CD4-positive, alpha-beta T cell (primary cell): ENCODE results near the gene LINGO4. TPM values are rescaled to one million over a fixed set of nuclear protein-coding genes. Genes with fewer than 3 reads are reported as not detected.
A peak's percentile ranks its signal among the peaks of the same experiment; 100 is the strongest.

ENCODE experiments used
- ATAC-seq: fragments of 200-7000 bp; cut with Tn5 transposase; one replicate; pipeline ENCODE4 v1.10.0; 2022; ENCODE audit warnings: mild to moderate bottlenecking; ENCODE audit not compliant: poor library complexity
- CTCF ChIA-PET: fragments of 350-600 bp; sonication (Branson Sonifier 250); formaldehyde crosslinking; loops from one replicate; lab custom pipeline; 2021; ENCODE audit warnings: antibody characterized with exemption, inconsistent platforms; lab: Charles Lee
- POLR2A ChIA-PET: fragments of 350-600 bp; sonication (Branson Sonifier 250); formaldehyde crosslinking; loops from one replicate; lab custom pipeline; 2021; ENCODE audit warnings: antibody characterized with exemption, inconsistent platforms; lab: Charles Lee
- DNase-seq, 14 experiments: peaks; one replicate each; pipeline ENCODE4 v3.0.0-alpha.2; 2013 to 2020; ENCODE audit warnings: mixed read lengths in 2 of 14
- H3K27ac ChIP-seq, 2 donors: one replicate each; pipeline versions ENCODE4 v1.5.1 to v1.7.0; 2013; ENCODE audit warnings: low read length in 2 of 2, low read depth in 1 of 2, mild to moderate bottlenecking in 1 of 2
- H3K27me3 ChIP-seq, 2 experiments: 1 replicate in 1 of 2; 2 replicates in 1 of 2; pipeline versions ENCODE4 v1.6.1 to v1.7.0; 2013; ENCODE audit warnings: low read length in 2 of 2, control low read depth in 1 of 2, mild to moderate bottlenecking in 1 of 2, moderate library complexity in 1 of 2; ENCODE audit not compliant: insufficient read depth in 2 of 2, control insufficient read depth in 1 of 2
- H3K36me3 ChIP-seq: one replicate; pipeline ENCODE4 v1.6.1; 2013; ENCODE audit warnings: low read length, control low read depth; ENCODE audit not compliant: insufficient read depth
- H3K4me1 ChIP-seq: one replicate; pipeline ENCODE4 v1.6.1; 2013; ENCODE audit warnings: low read length, control low read depth; ENCODE audit not compliant: insufficient read depth
- H3K4me3 ChIP-seq: one replicate; pipeline ENCODE4 v1.5.1; 2013; ENCODE audit warnings: mild to moderate bottlenecking, low read length, moderate library complexity
- H3K9me3 ChIP-seq, 2 experiments: 1 replicate in 1 of 2; 2 replicates in 1 of 2; pipeline versions ENCODE4 v1.6.1 to v1.7.0; 2013; ENCODE audit warnings: low read length in 2 of 2, mild to moderate bottlenecking in 2 of 2, control low read depth in 1 of 2, moderate library complexity in 1 of 2; ENCODE audit not compliant: control insufficient read depth in 1 of 2, insufficient read depth in 1 of 2
- H3K27ac Mint-ChIP-seq: one replicate; pipeline ENCODE4 v1.8.0; 2020; ENCODE audit warnings: mixed read lengths
- H3K27me3 Mint-ChIP-seq: one replicate; pipeline ENCODE4 v1.8.0; 2021; ENCODE audit warnings: mixed read lengths
- H3K36me3 Mint-ChIP-seq: one replicate; pipeline ENCODE4 v1.8.0; 2021; ENCODE audit warnings: low read depth, mixed read lengths
- H3K4me1 Mint-ChIP-seq: one replicate; pipeline ENCODE4 v1.8.0; 2021; ENCODE audit warnings: low read depth, mixed read lengths
- H3K4me3 Mint-ChIP-seq: one replicate; pipeline ENCODE4 v1.8.0; 2020; ENCODE audit warnings: mild to moderate bottlenecking, mixed read lengths
- H3K9me3 Mint-ChIP-seq: one replicate; pipeline ENCODE4 v1.8.0; 2020; ENCODE audit warnings: mixed read lengths
- CTCF ChIP-seq: fragments of 200-600 bp; IDR thresholded peaks from one replicate; pipeline ENCODE4 v1.8.0; 2022; ENCODE audit warnings: antibody characterized with exemption, mild to moderate bottlenecking
- intact Hi-C, 2 experiments: fragments of 100-400 bp; cut with DNase I in 1 of 2; cut with micrococcal nuclease in 1 of 2; formaldehyde crosslinking; loops; one replicate each; pipeline versions ENCODE4 v1.15.1 to v1.9.0; 2023 to 2025; cut with DNase I, micrococcal nuclease
- total RNA-seq, 174 experiments: library from RNA in 2 of 174; stranded (reverse) in 2 of 174; gene quantifications; one replicate each; pipeline ENCODE4 v1.2.3 and lab custom pipeline; 2021 to 2026

The LINGO4 gene
- total RNA-seq, 2 experiments from 2014 or later = 0.06 to 0.16 TPM

GRCh38 chr1:151799179-151800022, 5.8 kb downstream of the LINGO4 start:
- no peaks in the 10 kb centered on the region for H3K9me3 Mint-ChIP-seq
- no peaks in the 10 kb centered on the region for H3K36me3 ChIP-seq
- no peak overlapping the region for H3K27ac ChIP-seq
- no peaks in the 10 kb centered on the region for H3K36me3 Mint-ChIP-seq
- H3K4me1 Mint-ChIP-seq = peaks cover 10% of the 10 kb centered on the region
- no peak overlapping the region for H3K4me3 Mint-ChIP-seq
- ChIA-PET POLR2A (interaction anchor here (0.9 kb wide), 1 partner anchor 9 kb away, joined by 5 read pairs; the partner anchor contains the start of gene TDRKH), CTCF (interaction anchor here (0.8 kb wide), 1 partner anchor 16 kb away, joined by 3 read pairs; no protein-coding TSS in a partner anchor)
- ATAC-seq (no peak), DNase-seq (no peak)
- no peak overlapping the region for H3K4me3 ChIP-seq
- no peaks in the 10 kb centered on the region for H3K27me3 ChIP-seq
- no peak for TF ChIP-seq CTCF
- H3K9me3 ChIP-seq = no peaks in the 10 kb centered on the region
- no peaks in the 10 kb centered on the region for H3K27me3 Mint-ChIP-seq
- no peak overlapping the region for H3K27ac Mint-ChIP-seq
- intact Hi-C loops = no loop called here
- peaks cover 26% of the 10 kb centered on the region for H3K4me1 ChIP-seq

GRCh38 chr1:151798571-151798970, 6.6 kb downstream of the LINGO4 start:
- ChIA-PET POLR2A (no interaction called here), CTCF (interaction anchor here (0.8 kb wide), 1 partner anchor 17 kb away, joined by 3 read pairs; no protein-coding TSS in a partner anchor)
- H3K27ac Mint-ChIP-seq = no peak overlapping the region
- Histone ChIP-seq H3K27ac (no peak overlapping the region), H3K4me1 (peaks cover 26% of the 10 kb centered on the region), H3K9me3 (no peaks in the 10 kb centered on the region), H3K27me3 (no peaks in the 10 kb centered on the region), H3K36me3 (no peaks in the 10 kb centered on the region), H3K4me3 (no peak overlapping the region)
- no peak for DNase-seq
- H3K9me3 Mint-ChIP-seq = no peaks in the 10 kb centered on the region
- no peak for TF ChIP-seq CTCF
- H3K36me3 Mint-ChIP-seq = no peaks in the 10 kb centered on the region
- H3K4me3 Mint-ChIP-seq = no peak overlapping the region
- H3K27me3 Mint-ChIP-seq = no peaks in the 10 kb centered on the region
- intact Hi-C loops = no loop called here
- ATAC-seq = no peak
- H3K4me1 Mint-ChIP-seq = peaks cover 10% of the 10 kb centered on the region

GRCh38 chr1:151790940-151791651, 14.1 kb downstream of the LINGO4 start:
- DNase-seq (peak in 2 of 14 experiments; percentile 21 to 35), ATAC-seq (no peak)
- Mint-ChIP-seq H3K9me3 (no peaks in the 10 kb centered on the region), H3K4me3 (peak overlapping the region; percentile 94), H3K4me1 (peaks cover 26% of the 10 kb centered on the region), H3K27ac (peak overlapping the region; percentile 63), H3K36me3 (peaks cover 8% of the 10 kb centered on the region), H3K27me3 (no peaks in the 10 kb centered on the region)
- H3K9me3 ChIP-seq = no peaks in the 10 kb centered on the region
- no peaks in the 10 kb centered on the region for H3K27me3 ChIP-seq
- peaks cover 21% of the 10 kb centered on the region for H3K4me1 ChIP-seq
- H3K27ac ChIP-seq = peak overlapping the region in 1 of 2 donors; percentile 36
- intact Hi-C loops = loop anchor here (1.0 to 2.0 kb wide), 2 partner anchors 28 to 46 kb away; partner anchors contain the start of gene MRPL9 (in 2 of the 2)
- ChIA-PET CTCF (interaction anchor here (0.6 to 2.3 kb wide), 5 partner anchors 14 to 143 kb away, joined by 3 to 8 read pairs (median 3); partner anchors contain the start of genes C2CD4D and MRPL9), POLR2A (interaction anchor here (0.5 to 3.0 kb wide), 16 partner anchors 8 to 332 kb away, joined by 3 to 44 read pairs (median 5); partner anchors contain the start of genes C2CD4D, MRPL9 and POGZ)
- TF ChIP-seq CTCF = no peak
- H3K4me3 ChIP-seq = peak overlapping the region; percentile 94
- H3K36me3 ChIP-seq = no peaks in the 10 kb centered on the region
